NCI-H2196 (cell line): ENCODE results near the gene UHRF1.
A peak's percentile ranks its signal among the peaks of the same experiment; 100 is the strongest.

Experiments used
- DNase-seq: peaks from one replicate; lab custom pipeline; 2025; ENCODE audit not compliant: unreplicated experiment; lab: John Stamatoyannopoulos, UW

The UHRF1 gene

GRCh38 chr19:4987256-4987655 is 78.0 kb downstream of the UHRF1 start:
- DNase-seq = no peak

GRCh38 chr19:4987692-4988370 is 78.5 kb downstream of the UHRF1 start:
- DNase-seq = no peak

- no peak for DNase-seq
Measured at GRCh38 chr19:4988770-4989251, 79.5 kb downstream of the UHRF1 start.

- DNase-seq = no peak
Measured at GRCh38 chr19:4990306-4990705, 81.0 kb downstream of the UHRF1 start.

- no peak for DNase-seq
Measured at GRCh38 chr19:4991538-4991937, 82.2 kb downstream of the UHRF1 start.

GRCh38 chr19:4991996-4992698 is 82.8 kb downstream of the UHRF1 start:
- DNase-seq = no peak

GRCh38 chr19:4993683-4994082 is 84.4 kb downstream of the UHRF1 start:
- DNase-seq = no peak

- no peak for DNase-seq
Measured at GRCh38 chr19:4996701-4997100, 87.4 kb downstream of the UHRF1 start.

GRCh38 chr19:4997297-4997696 is 88.0 kb downstream of the UHRF1 start:
- no peak for DNase-seq

GRCh38 chr19:5000120-5000611 is 90.9 kb downstream of the UHRF1 start:
- DNase-seq = no peak

GRCh38 chr19:5001615-5002014 is 92.3 kb downstream of the UHRF1 start:
- DNase-seq = peak; percentile 16

GRCh38 chr19:5002143-5002542 is 92.8 kb downstream of the UHRF1 start:
- no peak for DNase-seq

- no peak for DNase-seq
Measured at GRCh38 chr19:5003781-5004180, 94.5 kb downstream of the UHRF1 start.

GRCh38 chr19:5005096-5005495 is 95.8 kb downstream of the UHRF1 start:
- no peak for DNase-seq

GRCh38 chr19:5006201-5006600 is 96.9 kb downstream of the UHRF1 start:
- DNase-seq = no peak

- no peak for DNase-seq
Measured at GRCh38 chr19:5006821-5007220, 97.5 kb downstream of the UHRF1 start.
